ENCODE measurements around the gene TMEM205.
"Not testable (repeated sequence)": the region's sequence is repeated elsewhere in the genome, so short reads cannot be mapped to it uniquely, and the experiment has no call there.

The TMEM205 gene

DNA sequence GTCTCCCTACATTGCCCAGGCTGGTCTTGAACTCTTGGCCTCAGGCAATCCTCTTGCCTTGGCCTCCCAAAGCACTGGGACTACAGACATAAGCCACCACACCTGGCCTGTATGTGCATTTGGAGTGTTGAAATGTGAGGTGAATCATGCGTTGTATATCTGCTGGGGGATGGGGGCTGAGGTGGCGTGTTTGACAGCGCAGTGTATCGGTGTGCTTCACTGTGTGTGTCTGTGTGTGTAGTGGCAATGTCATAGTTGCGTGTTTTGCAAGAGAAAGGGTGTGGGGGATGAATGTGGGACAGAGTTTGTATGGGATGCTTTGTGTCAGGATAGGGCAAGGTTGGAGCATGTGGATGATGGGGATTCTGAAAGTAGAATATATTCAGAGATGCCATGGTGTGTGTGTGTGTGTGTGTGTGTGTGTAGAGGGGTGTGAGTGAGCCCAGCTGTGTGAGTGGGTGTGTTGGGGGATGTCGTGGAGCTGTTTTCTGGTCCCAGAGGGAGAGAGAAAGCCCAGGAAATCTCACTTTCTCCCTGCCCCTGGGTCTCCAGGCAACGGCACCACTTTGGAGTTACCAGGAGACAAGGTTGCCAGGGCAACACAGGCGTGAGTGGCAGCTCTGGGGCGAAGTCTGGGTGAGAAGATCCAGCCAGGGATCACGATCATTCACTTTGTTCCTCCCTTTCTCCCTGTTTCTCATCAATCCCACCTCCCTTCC is 27.3 kb upstream of the TMEM205 start:
- DNase-seq (ENCODE audit: low spot score): no peak

- no peak for DNase-seq (ENCODE audit: low spot score)
Measured at GRCh38 chr19:11370744-11371143, 24.7 kb upstream of the TMEM205 start.

- no peak for DNase-seq (ENCODE audit: low spot score)
Measured at GRCh38 chr19:11367528-11367927, 21.5 kb upstream of the TMEM205 start.

DNA sequence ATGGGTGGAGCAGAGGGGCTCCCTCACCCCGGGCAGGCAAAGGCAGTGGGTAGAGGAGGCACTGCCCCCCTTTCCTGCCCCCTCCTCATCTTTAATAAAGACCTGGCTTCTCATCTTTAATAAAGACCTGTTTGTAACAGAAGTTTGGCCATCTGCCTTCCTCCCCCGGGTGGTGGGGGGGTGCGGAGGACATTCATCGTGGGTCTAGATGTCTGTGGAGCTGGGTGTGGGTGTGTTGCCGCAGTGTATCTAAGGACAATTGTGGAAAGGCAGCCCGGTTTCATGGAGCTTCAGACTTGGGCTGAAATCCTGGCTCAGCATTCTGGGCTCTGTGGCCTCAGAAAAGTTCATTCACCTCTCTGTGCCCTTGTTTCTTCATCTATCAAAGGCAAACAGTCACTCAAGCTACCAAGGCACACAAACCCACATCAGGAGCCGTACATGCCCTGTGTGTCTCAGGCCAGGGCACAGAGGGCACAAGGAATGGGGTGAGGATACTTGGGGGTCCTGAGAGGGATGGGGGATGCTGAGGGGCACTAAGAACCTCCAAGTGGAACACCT is 19.6 kb upstream of the TMEM205 start:
- no peak for DNase-seq (ENCODE audit: low spot score)

DNA sequence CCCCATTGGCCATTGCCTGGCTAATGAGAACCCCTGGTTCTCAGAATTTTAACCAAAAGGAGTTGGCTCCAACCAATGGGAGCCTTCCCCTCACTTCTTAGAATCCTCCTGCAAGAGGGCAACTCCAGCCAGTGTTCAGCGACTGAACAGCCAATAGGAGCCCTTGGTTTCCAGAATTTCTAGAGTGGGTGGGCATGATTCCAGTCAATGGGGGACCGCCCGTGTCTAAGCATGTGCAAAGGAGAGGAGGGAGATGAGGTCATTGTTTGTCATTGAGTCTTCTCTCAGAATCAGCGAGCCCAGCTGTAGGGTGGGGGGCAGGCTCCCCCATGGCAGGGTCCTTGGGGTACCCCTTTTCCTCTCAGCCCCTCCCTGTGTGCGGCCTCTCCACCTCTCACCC is 18.9 kb upstream of the TMEM205 start:
- DNase-seq (ENCODE audit: low spot score): no peak

DNA sequence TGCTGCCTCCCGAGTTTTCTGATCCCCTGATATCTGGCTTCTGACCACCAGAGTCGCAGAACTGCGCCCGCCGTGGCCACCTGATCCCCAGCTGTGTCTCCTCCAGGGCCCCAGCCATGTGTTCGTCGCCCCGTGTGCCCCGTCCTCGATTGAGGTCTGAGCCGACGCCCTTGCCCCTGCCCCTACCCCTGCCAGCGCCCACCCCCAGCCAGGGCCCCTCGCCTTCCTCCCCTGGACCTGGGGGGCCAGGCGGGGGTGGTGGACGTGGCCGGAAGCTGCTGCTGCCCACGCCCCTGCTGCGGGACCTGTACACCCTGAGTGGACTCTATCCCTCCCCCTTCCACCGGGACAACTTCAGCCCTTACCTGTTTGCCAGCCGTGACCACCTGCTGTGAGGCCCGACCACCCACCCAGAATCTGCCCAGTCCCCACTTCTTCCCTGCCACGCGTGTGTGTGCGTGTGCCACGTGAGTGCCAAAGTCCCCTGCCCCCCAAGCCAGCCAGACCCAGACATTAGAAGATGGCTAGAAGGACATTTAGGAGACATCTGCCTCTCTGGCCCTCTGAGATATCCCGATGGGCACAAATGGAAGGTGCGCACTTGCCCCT is 18.3 kb upstream of the TMEM205 start:
- DNase-seq (ENCODE audit: low spot score): no peak

- DNase-seq (ENCODE audit: low spot score): no peak
Measured at GRCh38 chr19:11363881-11364280, 17.8 kb upstream of the TMEM205 start.

- DNase-seq (ENCODE audit: low spot score): no peak
Measured at GRCh38 chr19:11361771-11362731, 16.0 kb upstream of the TMEM205 start.

DNA sequence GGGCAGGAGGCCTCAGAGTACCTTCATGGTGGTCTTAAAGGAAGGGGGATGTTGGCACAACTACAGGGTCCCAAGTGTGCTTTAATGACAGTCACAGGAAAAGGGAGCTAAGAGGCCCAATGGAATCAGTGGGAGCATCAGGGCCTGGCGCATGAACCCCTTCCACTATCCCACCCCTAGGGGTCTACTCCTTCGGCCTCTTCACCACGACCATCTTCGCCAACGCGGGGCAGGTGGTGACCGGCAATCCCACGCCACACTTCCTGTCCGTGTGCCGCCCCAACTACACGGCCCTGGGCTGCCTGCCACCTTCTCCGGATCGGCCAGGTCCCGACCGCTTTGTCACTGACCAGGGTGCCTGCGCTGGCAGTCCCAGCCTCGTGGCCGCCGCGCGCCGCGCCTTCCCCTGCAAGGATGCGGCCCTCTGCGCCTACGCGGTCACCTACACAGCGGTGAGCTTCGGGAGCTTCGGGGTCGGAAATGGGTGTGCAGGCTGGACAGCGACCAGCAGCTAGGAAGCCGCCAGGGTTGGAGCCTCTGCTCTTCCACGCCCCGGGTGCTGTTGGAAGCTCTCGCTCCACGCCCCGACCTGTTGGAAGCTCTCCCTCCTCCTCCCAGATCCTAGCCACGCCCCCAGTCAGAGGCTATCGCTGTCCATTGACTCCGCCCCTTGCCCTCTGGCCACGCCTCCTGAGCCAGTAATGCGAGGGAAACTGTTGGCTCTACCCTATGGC is 15.1 kb upstream of the TMEM205 start:
- DNase-seq (ENCODE audit: low spot score): no peak

DNA sequence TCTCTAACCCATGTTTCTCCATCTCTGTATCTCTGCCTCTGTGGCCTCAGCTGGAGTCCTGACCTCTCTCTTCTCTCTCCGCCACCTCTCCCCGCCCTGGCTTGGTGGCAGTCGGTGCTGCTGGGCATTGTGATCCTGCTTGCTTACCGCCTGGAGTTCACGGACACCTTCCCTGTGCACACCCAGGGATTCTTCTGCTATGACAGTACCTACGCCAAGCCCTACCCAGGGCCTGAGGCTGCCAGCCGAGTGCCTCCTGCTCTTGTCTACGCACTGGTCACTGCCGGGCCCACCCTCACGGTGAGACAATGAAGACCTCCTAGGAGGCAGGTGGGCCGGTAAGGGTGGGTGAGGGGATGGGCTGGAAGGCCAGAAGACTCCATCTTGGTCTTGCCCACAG is 13.4 kb upstream of the TMEM205 start:
- no peak for DNase-seq (ENCODE audit: low spot score)

GRCh38 chr19:11356676-11357550 is 10.8 kb upstream of the TMEM205 start:
- DNase-seq (ENCODE audit: low spot score): no peak

DNA sequence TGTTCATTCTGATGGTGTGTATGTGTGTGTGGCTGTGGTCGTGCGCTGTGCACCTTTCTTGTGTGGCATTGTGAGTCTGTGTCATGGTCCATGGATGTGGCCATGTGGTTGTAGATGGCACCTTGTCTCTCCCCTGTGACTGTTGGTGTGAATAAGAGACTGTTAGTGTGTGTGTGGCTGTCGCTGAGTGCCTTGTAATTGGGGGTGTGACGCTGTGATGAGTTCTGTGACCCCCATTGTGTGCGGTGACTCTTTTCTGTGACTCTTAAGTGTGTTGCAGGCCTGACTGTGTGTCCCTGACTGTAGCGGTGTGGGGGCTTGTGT is 10.0 kb upstream of the TMEM205 start:
- DNase-seq (ENCODE audit: low spot score): no peak

- DNase-seq (ENCODE audit: low spot score): peak; percentile 89
Measured at GRCh38 chr19:11355160-11356073, 9.3 kb upstream of the TMEM205 start, which contains the start of gene PLPPR2. PLPPR2 (plus strand) TSS chr19:11355432; CDS start chr19:11357674, 2,242 bp downstream.

DNA sequence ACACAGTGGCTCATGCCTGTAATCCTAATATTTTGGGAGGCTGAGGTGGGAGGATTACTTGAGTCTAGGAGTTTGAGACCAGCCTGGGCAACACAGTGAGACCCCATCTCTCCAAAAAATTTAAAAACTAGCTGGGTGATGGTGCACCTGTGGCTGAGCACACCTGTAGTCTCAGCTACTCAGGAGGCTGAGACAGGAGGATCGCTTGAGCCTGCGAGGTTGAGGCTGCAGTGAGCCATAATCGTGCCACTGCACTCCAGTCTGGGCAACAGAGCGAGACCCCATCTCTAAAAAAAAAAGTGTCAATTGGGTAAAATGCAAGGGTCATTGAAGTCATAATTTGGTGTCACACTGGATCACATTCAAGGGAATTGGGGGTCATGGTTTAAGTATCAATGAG is 8.0 kb upstream of the TMEM205 start:
- not testable (repeated sequence) for DNase-seq (ENCODE audit: low spot score)

DNA sequence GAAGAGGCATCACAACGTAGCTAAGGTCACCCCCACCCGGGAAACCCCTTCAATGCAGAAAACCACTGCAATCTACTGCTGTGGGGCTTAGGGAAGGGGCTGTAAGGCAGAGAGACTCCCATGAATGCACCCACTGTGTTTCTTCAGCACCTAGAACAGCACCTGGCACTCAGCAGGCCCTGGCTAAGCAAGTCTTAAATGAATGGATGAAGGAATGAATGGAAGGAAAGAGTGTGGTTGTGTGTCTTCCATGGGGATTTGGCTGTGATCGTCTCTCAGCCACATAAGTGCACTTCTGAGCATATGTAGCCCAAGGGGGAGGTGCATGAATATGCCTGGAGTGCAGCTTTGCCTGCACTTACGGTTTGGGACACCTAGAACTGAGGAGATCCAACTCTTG is 3.1 kb upstream of the TMEM205 start:
- DNase-seq (ENCODE audit: low spot score): no peak

DNA sequence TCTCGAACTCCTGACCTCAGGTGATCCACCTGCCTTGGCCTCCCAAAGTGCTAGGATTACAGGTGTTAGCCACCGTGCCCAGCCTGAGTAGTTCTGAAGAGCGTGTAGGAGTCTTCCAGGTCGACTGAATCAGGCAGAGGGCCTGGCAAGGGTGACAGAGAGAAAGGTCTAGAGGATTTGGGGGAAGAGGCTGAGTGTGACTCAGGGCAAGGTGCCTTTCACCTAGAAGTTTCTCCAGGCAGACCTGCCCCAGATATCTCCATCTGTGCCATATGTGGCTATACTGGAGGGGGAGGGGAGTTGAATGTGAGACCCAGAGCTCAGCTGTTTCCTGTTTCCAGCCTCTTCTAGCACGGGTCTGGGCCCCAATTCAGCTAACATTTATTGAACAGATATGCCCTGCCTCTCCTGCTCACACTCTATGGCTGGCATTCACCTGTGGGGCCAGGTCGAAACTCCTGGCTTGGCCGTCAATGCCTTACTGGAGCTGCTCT is 1.5 kb upstream of the TMEM205 start:
- no peak for DNase-seq (ENCODE audit: low spot score)

DNA sequence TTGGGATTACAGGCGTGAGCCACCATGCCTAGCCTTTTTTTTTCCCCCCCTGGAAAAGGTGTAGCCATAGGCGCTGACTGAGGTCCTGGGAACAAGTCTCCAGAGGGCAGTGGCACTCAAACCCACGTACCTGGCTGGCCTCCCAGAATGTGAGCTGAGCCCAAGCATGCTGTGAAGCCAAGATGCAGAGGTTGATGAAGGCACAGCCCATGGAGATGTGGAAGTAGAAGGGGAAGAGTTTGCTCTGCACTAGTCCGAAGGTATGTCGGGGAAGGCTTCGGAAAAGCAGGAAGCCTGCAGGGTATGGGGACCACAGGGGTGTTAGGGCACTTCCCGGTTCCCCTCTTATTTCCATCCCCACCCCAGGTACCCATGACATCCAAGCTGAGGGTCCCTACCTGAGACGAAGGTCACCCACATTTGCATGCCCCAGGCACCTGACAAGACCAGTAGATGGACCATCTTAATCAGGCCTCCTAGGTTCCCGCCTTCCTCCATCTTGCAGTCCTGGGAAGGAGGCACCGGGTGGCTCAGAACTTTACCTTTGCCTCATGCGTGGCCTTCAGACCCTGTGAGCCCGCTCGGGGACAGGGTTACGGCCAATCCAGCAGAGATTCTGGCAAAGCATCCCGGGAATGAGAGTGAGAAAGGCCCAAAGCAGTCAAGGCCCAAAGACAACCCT is 805 bp downstream of the TMEM205 start:
- no peak for DNase-seq (ENCODE audit: low spot score)

DNA sequence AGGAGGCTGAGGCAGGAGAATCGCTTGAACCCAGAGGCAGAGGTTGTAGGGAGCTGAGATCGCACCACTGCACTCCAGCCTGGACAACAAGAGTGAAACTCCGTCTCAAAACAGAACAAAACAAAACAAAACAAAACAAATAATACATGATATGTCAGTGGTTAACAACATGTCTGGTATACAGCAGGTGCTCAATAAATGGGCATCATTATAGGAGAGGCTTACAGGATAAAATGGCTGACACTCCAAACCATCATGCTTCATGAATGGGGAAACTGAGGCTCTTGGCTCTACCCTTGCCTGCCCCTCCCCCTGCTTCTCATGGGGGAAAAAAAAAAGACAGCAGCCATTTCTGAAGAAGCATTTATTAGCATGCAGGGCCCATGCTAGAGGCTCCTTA is 3.6 kb downstream of the TMEM205 start:
- DNase-seq (ENCODE audit: low spot score): no peak

DNA sequence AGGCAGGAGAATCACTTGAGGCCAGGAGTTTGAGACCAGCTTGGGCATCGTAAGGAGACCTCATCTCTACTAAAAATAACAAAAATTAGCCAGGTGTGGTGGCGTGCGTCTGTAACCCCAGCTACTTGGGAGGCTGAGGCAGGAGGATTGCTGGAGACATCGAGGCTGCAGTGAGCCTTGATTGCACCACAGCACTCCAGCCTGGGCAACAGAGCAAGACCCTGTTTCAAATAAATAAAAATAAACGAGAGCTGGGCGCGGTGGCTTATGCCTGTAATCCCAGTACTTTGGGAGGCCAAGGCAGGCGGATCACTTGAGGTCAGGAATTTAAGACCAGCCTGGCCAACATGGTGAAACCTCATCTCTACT is 6.0 kb downstream of the TMEM205 start:
- DNase-seq (ENCODE audit: low spot score): not testable (repeated sequence)

Data from left forelimb (tissue), 1 donor.